Posterior cingulate gyrus (tissue), 11 donors: ENCODE results near the gene C7orf57.
A peak's percentile ranks its signal among the peaks of the same experiment; 100 is the strongest.

ENCODE experiments used
- DNase-seq, 10 donors: peaks; one replicate each; pipeline versions ENCODE4 v3.0.0 to v3.0.0-alpha.2; 2020 to 2021; ENCODE audit warnings: mixed read lengths in 3 of 10
- intact Hi-C: fragments of 100-400 bp; cut with DNase I; formaldehyde crosslinking; loops from one replicate; pipeline ENCODE4 v1.15.1; 2023

Gene C7orf57

DNA sequence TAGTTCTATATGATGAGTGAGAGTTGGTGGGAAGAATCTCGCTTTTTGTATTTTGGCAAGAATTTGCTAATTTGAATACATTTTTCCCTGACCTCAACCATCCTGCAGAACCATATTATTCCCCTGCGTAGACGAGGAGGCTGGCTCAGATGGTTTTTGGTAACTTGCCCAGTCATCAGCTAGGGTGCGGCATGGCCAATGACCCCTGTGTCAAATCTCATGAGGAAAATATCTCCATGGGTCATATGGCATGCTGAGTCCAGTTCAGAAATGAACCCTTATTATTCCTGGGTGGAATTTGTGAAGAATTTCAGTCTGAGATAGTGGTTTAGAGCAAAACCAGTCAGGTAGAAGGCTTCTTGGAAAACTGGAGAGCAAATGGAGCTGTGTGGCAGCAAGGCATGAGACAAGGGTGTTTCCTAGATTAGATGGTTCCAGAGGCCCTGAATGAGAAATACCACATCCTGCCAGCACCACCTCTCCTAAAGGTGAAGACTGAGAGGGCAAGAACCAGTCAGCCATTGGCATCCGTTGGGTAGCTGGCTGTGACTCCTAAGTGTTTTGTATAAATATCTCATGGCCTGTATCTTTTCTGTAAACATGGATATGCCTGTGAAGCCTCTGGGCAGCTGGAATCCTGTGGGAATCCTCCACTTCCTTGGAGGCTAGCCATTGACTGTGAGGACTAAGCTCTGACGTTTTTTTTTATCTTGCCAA lies 47.9 kb downstream of the C7orf57 start:
- no peak for DNase-seq
- intact Hi-C loops, result no loop called here

DNA sequence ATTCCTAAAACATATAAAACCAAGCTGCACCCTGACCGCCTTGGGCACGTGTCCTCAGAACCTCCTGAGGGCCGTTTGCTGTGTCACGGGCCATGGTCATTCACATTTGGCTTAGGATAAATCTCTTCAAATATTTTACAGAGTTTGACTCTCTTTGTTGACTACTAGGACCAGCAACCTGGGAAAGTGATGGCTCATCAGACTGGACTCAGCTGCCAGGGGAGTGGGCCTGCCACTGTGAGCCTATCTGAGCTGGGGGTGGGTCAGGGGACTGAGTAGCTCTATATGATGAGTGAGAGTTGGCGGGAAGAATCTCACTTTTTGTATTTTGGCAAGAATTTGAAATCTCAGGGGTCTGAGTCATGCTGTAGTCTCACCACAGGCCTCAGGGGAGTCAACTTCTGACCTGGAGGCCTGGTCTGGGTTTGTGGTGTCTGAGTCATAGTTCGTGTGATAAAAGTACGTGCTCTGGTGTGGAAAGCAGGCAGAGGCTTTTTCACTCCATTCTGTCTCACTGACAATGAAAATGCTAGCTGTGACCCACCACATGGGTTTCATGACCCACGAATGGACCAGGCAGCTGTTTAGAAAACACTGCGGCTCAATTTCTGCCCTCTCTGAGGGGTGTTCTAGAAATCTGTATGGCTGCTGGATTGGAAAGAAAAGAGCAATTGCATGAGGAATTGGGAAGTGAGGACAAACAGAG lies 49.5 kb downstream of the C7orf57 start:
- intact Hi-C loops, result loop anchor here (5.0 kb wide), 1 partner anchor 108 kb away; the partner anchor contains the start of gene HUS1
- DNase-seq, result no peak

GRCh38 chr7:48085433-48085791 lies 50.1 kb downstream of the C7orf57 start:
- DNase-seq, result no peak
- intact Hi-C loops, result loop anchor here (5.0 kb wide), 1 partner anchor 108 kb away; the partner anchor contains the start of gene HUS1

DNA sequence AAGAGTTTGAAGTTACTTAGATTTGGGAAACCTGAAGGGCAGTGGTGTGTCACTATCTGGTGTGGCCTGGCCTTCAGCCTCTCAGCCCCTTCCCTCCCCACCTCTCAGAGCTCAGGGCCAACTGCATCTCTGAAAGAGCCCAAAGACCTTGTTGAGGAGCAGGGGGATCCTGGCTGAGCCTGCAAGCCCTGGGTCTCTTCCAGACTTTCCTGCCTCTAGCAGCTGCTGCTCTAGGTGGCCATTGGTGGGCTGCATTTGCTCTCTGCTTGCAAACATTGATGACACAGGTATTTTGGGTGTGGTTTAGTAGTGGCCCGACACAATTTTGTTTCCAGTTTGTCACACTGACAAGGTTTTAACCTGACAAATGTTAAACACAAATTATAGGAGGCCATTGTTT lies 50.6 kb downstream of the C7orf57 start:
- no peak for DNase-seq
- intact Hi-C loops, result loop anchor here (5.0 kb wide), 1 partner anchor 109 kb away; the partner anchor contains the start of gene HUS1

DNA sequence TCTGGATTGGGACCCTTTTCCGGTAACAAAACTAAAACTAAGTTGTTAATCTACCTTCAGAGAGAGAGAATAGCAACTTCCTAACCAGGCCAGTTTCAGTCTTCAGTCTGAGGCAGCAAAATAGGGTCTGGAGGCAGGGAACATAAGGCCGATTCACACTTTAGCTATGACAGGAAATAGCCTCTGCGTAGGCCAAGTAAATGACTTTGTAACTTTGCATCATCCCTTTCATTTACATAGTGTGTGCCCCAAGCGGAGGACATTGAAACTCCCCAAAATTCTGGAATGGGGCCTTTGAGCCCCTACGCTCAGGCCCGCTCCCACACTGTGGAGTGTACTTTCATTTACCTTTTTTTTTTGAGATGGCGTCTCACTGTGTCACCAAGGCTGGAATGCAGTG lies 52.0 kb downstream of the C7orf57 start:
- no peak for DNase-seq
- intact Hi-C loops, result loop anchor here (5.0 kb wide), 1 partner anchor 110 kb away; the partner anchor contains the start of gene HUS1

GRCh38 chr7:48088559-48089045 lies 53.3 kb downstream of the C7orf57 start:
- DNase-seq, result peak in 9 of 10 donors; percentile 26 to 92 (median 52)
- intact Hi-C loops, result loop anchor here (5.0 kb wide), 1 partner anchor 111 kb away; the partner anchor contains the start of gene HUS1

GRCh38 chr7:48089046-48090003 lies 54.0 kb downstream of the C7orf57 start, which contains the start of gene UPP1:
Gene UPP1, plus strand, starts transcription at chr7:48089265. Its CDS starts 5,519 bp downstream, at chr7:48094784.
- DNase-seq, result peak; percentile 61 to 96 (median 76)
- intact Hi-C loops, result loop anchor here (5.0 kb wide), 2 partner anchors 52 to 112 kb away; partner anchors contain the start of genes C7orf57 and HUS1

GRCh38 chr7:48090095-48090805 lies 54.9 kb downstream of the C7orf57 start:
- intact Hi-C loops, result loop anchor here (5.0 kb wide), 1 partner anchor 53 kb away; the partner anchor contains the start of gene C7orf57
- DNase-seq, result peak in 3 of 10 donors; percentile 33 to 85 (median 37)

DNA sequence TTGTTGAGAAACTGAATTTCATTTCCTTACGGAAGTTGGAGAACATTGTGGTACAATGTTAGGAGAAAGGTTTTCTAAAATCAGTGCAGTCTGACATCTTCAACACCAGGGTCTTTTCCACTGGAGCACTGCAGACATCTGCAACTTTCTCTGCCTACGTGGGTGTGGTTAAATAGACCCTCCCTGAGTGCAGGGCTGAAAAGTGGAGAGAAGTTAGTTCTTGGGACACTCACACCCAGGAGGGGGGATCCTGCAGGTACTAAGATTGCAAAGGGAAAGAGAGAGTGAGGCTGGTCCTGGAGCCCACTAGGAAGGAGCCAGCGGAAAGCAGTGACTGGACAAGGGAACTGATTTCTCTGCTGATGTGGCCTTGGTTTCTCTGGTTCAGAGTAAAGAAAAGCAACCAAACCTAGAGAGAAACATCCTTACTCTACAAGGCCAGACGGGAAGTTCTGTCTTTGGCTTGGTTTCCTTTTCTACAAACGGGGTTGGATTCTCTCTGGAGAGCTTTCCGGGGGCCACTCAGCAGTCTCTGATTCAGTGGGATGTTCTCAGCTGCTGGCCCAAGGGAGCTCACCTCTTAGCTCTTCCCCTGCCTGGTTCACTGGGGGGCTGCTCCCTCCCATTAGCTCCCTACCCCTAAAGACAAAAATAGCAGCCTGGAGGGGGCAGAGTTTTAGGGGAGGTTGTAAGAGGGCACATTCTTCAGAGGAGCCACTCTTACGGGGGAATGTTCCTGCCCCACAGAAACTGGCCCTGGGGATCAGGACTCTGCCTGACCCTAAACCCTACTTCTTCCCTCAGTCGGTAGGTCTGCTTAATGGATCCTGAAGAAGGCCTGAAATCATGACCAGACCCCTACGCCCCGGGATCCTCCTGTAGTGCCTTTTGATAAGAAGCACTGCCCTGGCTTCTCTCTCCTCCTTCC lies 56.4 kb downstream of the C7orf57 start:
- intact Hi-C loops, result loop anchor here (5.0 kb wide), 1 partner anchor 54 kb away; the partner anchor contains the start of gene C7orf57

GRCh38 chr7:48094861-48095293 lies 59.5 kb downstream of the C7orf57 start:
- DNase-seq, result no peak
- intact Hi-C loops, result loop anchor here (5.0 kb wide), 1 partner anchor 58 kb away; the partner anchor contains the start of gene C7orf57

More for the DNA sequence above, 56.4 kb downstream of the C7orf57 start:
- DNase-seq, result no peak

GRCh38 chr7:48096273-48096672 lies 60.9 kb downstream of the C7orf57 start:
- intact Hi-C loops, result no loop called here
- DNase-seq, result no peak

GRCh38 chr7:48097521-48098231 lies 62.3 kb downstream of the C7orf57 start:
- intact Hi-C loops, result no loop called here
- no peak for DNase-seq

DNA sequence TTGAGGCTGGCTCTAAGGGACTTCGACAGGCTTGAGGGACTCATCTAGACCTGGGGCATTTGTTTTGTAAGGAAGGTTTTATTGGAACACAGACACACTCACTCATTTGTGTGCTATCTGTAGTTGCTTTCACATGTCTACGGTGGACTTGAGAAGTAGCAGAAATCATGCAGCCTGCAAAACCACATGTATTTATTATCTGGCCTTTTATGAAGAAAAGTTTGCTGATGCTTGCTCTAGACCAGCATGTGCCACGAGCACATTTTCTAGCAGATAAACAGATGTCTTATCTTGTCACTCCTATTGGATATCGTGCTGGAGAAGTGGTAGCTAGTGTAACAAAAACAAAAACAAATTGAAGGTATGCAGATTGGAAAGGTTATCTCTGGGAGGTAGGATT lies 63.5 kb downstream of the C7orf57 start:
- intact Hi-C loops, result no loop called here
- DNase-seq, result no peak

- DNase-seq, result no peak
- intact Hi-C loops, result no loop called here
Observed at GRCh38 chr7:48099781-48100180, 64.4 kb downstream of the C7orf57 start.

DNA sequence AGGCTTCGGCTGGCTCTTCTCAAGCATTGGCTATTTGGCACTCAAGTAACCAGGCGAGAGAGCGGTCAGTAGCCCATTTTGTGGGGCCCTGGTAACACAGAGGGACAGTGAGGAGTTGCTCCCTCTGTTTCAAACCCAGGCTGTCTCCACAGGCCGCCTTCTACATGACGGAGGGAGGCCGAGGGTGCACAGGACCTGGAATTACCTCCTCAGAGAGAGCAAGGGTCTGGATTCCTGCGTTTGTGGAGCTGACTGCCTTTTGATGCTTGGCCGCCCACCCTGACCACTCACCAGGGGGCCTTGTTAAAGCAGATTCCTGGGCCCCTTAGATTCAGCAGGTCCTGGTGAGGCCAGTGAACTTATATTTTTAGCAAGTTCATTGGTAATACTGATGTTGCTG lies 66.0 kb downstream of the C7orf57 start:
- no peak for DNase-seq
- intact Hi-C loops, result no loop called here

DNA sequence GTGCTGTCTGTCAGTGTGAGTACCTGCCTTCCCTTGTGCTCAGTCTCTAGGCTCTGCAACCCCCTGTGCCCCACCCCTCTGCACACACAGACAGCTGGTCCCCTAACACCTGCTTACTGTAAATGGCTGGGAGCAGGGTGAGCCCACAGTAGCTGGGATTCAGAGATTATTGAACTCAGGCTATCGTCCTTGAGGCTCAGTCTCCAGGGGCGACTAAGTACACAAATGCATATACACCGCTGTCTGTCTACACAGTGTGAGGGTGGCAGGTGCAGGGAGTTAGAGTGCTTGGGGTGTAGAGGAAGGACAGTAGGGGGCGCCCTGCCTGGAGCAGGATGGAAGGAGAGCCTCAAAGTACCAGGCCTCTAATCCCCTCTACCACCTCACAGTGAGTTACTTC lies 66.6 kb downstream of the C7orf57 start:
- intact Hi-C loops, result no loop called here

GRCh38 chr7:48102530-48102929 lies 67.2 kb downstream of the C7orf57 start:
- intact Hi-C loops, result no loop called here
- DNase-seq, result no peak

More for the DNA sequence above, 66.6 kb downstream of the C7orf57 start:
- DNase-seq, result no peak
